Sciatic nerve (tissue), 2 donors: Measurements from ENCODE around the gene MAP3K1. TPM values are rescaled to one million over a fixed set of nuclear protein-coding genes. Genes with fewer than 3 reads are reported as not detected.
A peak's percentile ranks its signal among the peaks of the same experiment; 100 is the strongest.
"Not testable (repeated sequence)": the region's sequence is repeated elsewhere in the genome, so short reads cannot be mapped to it uniquely, and the experiment has no call there.

Experiments
- ATAC-seq: fragments of 200-7000 bp; cut with Tn5 transposase; one replicate; pipeline ENCODE4 v1.9.1; 2020; ENCODE audit warnings: mild to moderate bottlenecking, moderate library complexity
- DNase-seq: peaks from one replicate; pipeline ENCODE4 v3.0.0-alpha.2; 2020; ENCODE audit warnings: low spot score
- intact Hi-C: fragments of 100-400 bp; cut with DNase I; formaldehyde crosslinking; loops from one replicate; pipeline ENCODE4 v1.14.2; 2022
- total RNA-seq: library from RNA; stranded (reverse); fragmentation: NEBNext Ultra II Directional; extraction: Animal tissue kit (Norgen Biotek cat#: 25700); gene quantifications from one replicate; pipeline ENCODE4 v1.2.1, GENCODE V29; 2021
- donor health status: DM: no; HTN: no; CAD: no.
- donor health status: DM: no; HTN: no; CAD: no.

MAP3K1 gene
- total RNA-seq, 1 donor from 2014 or later = 28.4 TPM

- intact Hi-C loops = no loop called here
- peak; percentile 33 for ATAC-seq
- peak; percentile 62 for DNase-seq
Measured at GRCh38 chr5:56814361-56814962, 887 bp upstream of the MAP3K1 start.

GRCh38 chr5:56815658-56816545, 553 bp downstream of the MAP3K1 start:
- DNase-seq (peak; percentile 64), ATAC-seq (peak; percentile 5)
- intact Hi-C loops = no loop called here

- ATAC-seq (peak; percentile 76), DNase-seq (peak; percentile 64)
- intact Hi-C loops = no loop called here
Measured at GRCh38 chr5:56816546-56817081, 1.3 kb downstream of the MAP3K1 start.

- intact Hi-C loops = no loop called here
- no peak for DNase-seq
- ATAC-seq = no peak
Measured at GRCh38 chr5:56817263-56818014, 2.1 kb downstream of the MAP3K1 start.

GRCh38 chr5:56818450-56819037, 3.2 kb downstream of the MAP3K1 start:
- DNase-seq (no peak), ATAC-seq (no peak)
- intact Hi-C loops = no loop called here

- no peak for DNase-seq
- intact Hi-C loops = no loop called here
- ATAC-seq = no peak
Measured at GRCh38 chr5:56819060-56819881, 3.9 kb downstream of the MAP3K1 start.

- ATAC-seq, intact Hi-C loops, DNase-seq: not testable (repeated sequence)
Measured at GRCh38 chr5:56821868-56822267, 6.5 kb downstream of the MAP3K1 start.

- intact Hi-C loops = no loop called here
- no peak for ATAC-seq
- DNase-seq = no peak
Measured at GRCh38 chr5:56822981-56823380, 7.6 kb downstream of the MAP3K1 start.

- DNase-seq (no peak), ATAC-seq (no peak)
- intact Hi-C loops = no loop called here
Measured at GRCh38 chr5:56824019-56824418, 8.7 kb downstream of the MAP3K1 start.

GRCh38 chr5:56825222-56825824, 10.0 kb downstream of the MAP3K1 start:
- intact Hi-C loops = no loop called here
- ATAC-seq (no peak), DNase-seq (no peak)

GRCh38 chr5:56827049-56827448, 11.7 kb downstream of the MAP3K1 start:
- intact Hi-C loops = no loop called here
- ATAC-seq (peak; percentile 58), DNase-seq (no peak)

- no peak for DNase-seq
- intact Hi-C loops = no loop called here
Measured at GRCh38 chr5:56827924-56828323, 12.6 kb downstream of the MAP3K1 start.

GRCh38 chr5:56829137-56829908, 14.0 kb downstream of the MAP3K1 start:
- DNase-seq = no peak
- no peak for ATAC-seq
- intact Hi-C loops = no loop called here

More at GRCh38 chr5:56827924-56828323, 12.6 kb downstream of the MAP3K1 start:
- ATAC-seq = no peak

- intact Hi-C loops = no loop called here
- ATAC-seq = no peak
- DNase-seq = no peak
Measured at GRCh38 chr5:56831773-56832172, 16.4 kb downstream of the MAP3K1 start.

- ATAC-seq (no peak), DNase-seq (no peak)
- intact Hi-C loops = no loop called here
Measured at GRCh38 chr5:56833325-56833724, 18.0 kb downstream of the MAP3K1 start.

- ATAC-seq = no peak
- no peak for DNase-seq
- intact Hi-C loops = no loop called here
Measured at GRCh38 chr5:56837381-56837780, 22.0 kb downstream of the MAP3K1 start.

GRCh38 chr5:56837956-56838355, 22.6 kb downstream of the MAP3K1 start:
- no peak for DNase-seq
- intact Hi-C loops = loop anchor here (2.0 kb wide), 1 partner anchor 567 kb away; no protein-coding TSS in a partner anchor
- ATAC-seq = no peak
